ENCODE measurements around the gene ERI2. TPM values are rescaled to one million over a fixed set of nuclear protein-coding genes. Genes with fewer than 3 reads are reported as not detected.

The ERI2 gene
- total RNA-seq, 5 donors from 2014 or later (not counting 1 experiment from before 2014, with no cell fraction given): 2.3 to 3.0 (median 2.4) TPM

GRCh38 chr16:20774703-20775362, 31.4 kb downstream of the ERI2 start:
- Mint-ChIP-seq H3K9me3 (no peaks in the 10 kb centered on the region), H3K27ac (no peak overlapping the region), H3K4me1 (peaks cover 0 to 6% (median 0%) of the 10 kb centered on the region in 3 donors), H3K27me3 (no peaks in the 10 kb centered on the region), H3K4me3 (no peak overlapping the region), H3K36me3 (peaks cover 15% of the 10 kb centered on the region)
- H3K4me1 ChIP-seq (ENCODE audit: control insufficient read depth in 1 of 2, extremely low read depth in 1 of 2, insufficient read depth in 2 of 2, low read length in 2 of 2): no peaks in the 10 kb centered on the region
- ChIA-PET POLR2A (no interaction called here), CTCF (interaction anchor here in 1 of 2 donors (0.7 kb wide), 1 partner anchor 72 kb away, joined by 4 read pairs; no protein-coding TSS in a partner anchor)
- H3K36me3 ChIP-seq (ENCODE audit: control insufficient read depth in 2 of 2, extremely low read depth in 1 of 2, insufficient read depth in 1 of 2, low read length in 1 of 2): no peaks in the 10 kb centered on the region
- DNase-seq (peak in 33 of 35 experiments; percentile 9 to 67 (median 38)), ATAC-seq (replicated peaks in 1 of 4) (peak in 3 of 4 experiments; percentile 50 to 61 (median 54))
- H3K27me3 ChIP-seq (replicated peaks in 1 of 2; ENCODE audit: control insufficient read depth in 2 of 2, extremely low read depth in 1 of 2, insufficient read depth in 2 of 2, low read length in 1 of 2): no peaks in the 10 kb centered on the region
- H3K9me3 ChIP-seq: no peaks in the 10 kb centered on the region
- H3K27ac ChIP-seq (ENCODE audit: low read length): no peak overlapping the region
- H3K4me3 ChIP-seq (ENCODE audit: control insufficient read depth in 1 of 2, extremely low read depth in 1 of 2, low read length in 1 of 2): no peak overlapping the region
- 76% methylated on average over 4 of the region's 7 CpGs for WGBS (ENCODE audit: insufficient coverage)

- no peak overlapping the region for H3K27ac ChIP-seq (ENCODE audit: low read length)
- Mint-ChIP-seq H3K4me1 (peaks cover 0 to 6% (median 0%) of the 10 kb centered on the region in 3 donors), H3K36me3 (peaks cover 13% of the 10 kb centered on the region), H3K4me3 (no peak overlapping the region), H3K27ac (no peak overlapping the region), H3K9me3 (no peaks in the 10 kb centered on the region), H3K27me3 (no peaks in the 10 kb centered on the region)
- CTCF ChIA-PET: interaction anchor here in 1 of 2 donors (0.6 to 0.7 kb wide), 2 partner anchors 87 to 887 kb away, joined by 3 to 4 read pairs; no protein-coding TSS in a partner anchor
- no peaks in the 10 kb centered on the region for H3K27me3 ChIP-seq (replicated peaks in 1 of 2; ENCODE audit: control insufficient read depth in 2 of 2, extremely low read depth in 1 of 2, insufficient read depth in 2 of 2, low read length in 1 of 2)
- WGBS (ENCODE audit: insufficient coverage): no CpG with 5 or more reads among the region's 3 CpGs
- ATAC-seq (replicated peaks in 1 of 4) (no peak), DNase-seq (no peak)
- H3K36me3 ChIP-seq (ENCODE audit: control insufficient read depth in 2 of 2, extremely low read depth in 1 of 2, insufficient read depth in 1 of 2, low read length in 1 of 2): no peaks in the 10 kb centered on the region
- H3K4me3 ChIP-seq (ENCODE audit: control insufficient read depth in 1 of 2, extremely low read depth in 1 of 2, low read length in 1 of 2): no peak overlapping the region
- POLR2A ChIA-PET: no interaction called here
- H3K9me3 ChIP-seq: no peaks in the 10 kb centered on the region
- H3K4me1 ChIP-seq (ENCODE audit: control insufficient read depth in 1 of 2, extremely low read depth in 1 of 2, insufficient read depth in 2 of 2, low read length in 2 of 2): no peaks in the 10 kb centered on the region
Measured at GRCh38 chr16:20773679-20774078, 32.6 kb downstream of the ERI2 start.

DNA sequence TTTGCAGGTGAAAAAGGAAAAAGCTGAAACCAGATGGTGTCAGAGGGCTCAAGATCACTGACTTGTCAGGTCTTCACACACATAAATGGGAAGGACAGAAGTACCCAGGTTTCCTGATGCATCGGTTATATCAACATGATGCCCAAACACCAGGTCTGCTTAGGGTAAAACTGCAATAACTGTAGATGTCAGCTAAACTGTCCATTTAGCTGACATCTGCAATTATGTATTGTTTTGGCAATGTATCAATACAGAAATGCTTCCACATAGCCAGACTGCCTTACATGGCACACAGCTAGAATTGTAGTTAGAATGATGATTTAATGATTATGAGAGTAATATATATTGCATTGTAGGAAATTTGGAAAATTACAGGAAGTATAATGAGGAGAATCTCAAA, 37.5 kb downstream of the ERI2 start:
- no peaks in the 10 kb centered on the region for H3K27me3 Mint-ChIP-seq
- Histone ChIP-seq H3K27ac (ENCODE audit: low read length) (no peak overlapping the region), H3K4me1 (ENCODE audit: control insufficient read depth in 1 of 2, extremely low read depth in 1 of 2, insufficient read depth in 2 of 2, low read length in 2 of 2) (peaks cover 0 to 3% of the 10 kb centered on the region in 2 experiments), H3K36me3 (ENCODE audit: control insufficient read depth in 2 of 2, extremely low read depth in 1 of 2, insufficient read depth in 1 of 2, low read length in 1 of 2) (no peaks in the 10 kb centered on the region), H3K27me3 (replicated peaks in 1 of 2; ENCODE audit: control insufficient read depth in 2 of 2, extremely low read depth in 1 of 2, insufficient read depth in 2 of 2, low read length in 1 of 2) (no peaks in the 10 kb centered on the region), H3K4me3 (ENCODE audit: control insufficient read depth in 1 of 2, extremely low read depth in 1 of 2, low read length in 1 of 2) (no peak overlapping the region), H3K9me3 (no peaks in the 10 kb centered on the region)
- POLR2A ChIA-PET: no interaction called here
- no CpG with 5 or more reads among the region's 1 CpG for WGBS (ENCODE audit: insufficient coverage)
- no peak for ATAC-seq (replicated peaks in 1 of 4)
- peaks cover 9 to 20% (median 15%) of the 10 kb centered on the region in 3 donors for H3K4me1 Mint-ChIP-seq
- CTCF ChIA-PET: no interaction called here
- H3K4me3 Mint-ChIP-seq: no peak overlapping the region
- no peak overlapping the region for H3K27ac Mint-ChIP-seq
- H3K9me3 Mint-ChIP-seq: no peaks in the 10 kb centered on the region
- peaks cover 6% of the 10 kb centered on the region for H3K36me3 Mint-ChIP-seq
- no peak for DNase-seq

- Mint-ChIP-seq H3K27me3 (no peaks in the 10 kb centered on the region), H3K36me3 (peaks cover 6% of the 10 kb centered on the region), H3K9me3 (no peaks in the 10 kb centered on the region), H3K4me1 (peaks cover 16 to 23% (median 22%) of the 10 kb centered on the region in 3 donors), H3K27ac (no peak overlapping the region), H3K4me3 (no peak overlapping the region)
- Histone ChIP-seq H3K27me3 (replicated peaks in 1 of 2; ENCODE audit: control insufficient read depth in 2 of 2, extremely low read depth in 1 of 2, insufficient read depth in 2 of 2, low read length in 1 of 2) (no peaks in the 10 kb centered on the region), H3K27ac (ENCODE audit: low read length) (no peak overlapping the region), H3K4me1 (ENCODE audit: control insufficient read depth in 1 of 2, extremely low read depth in 1 of 2, insufficient read depth in 2 of 2, low read length in 2 of 2) (peaks cover 0 to 6% of the 10 kb centered on the region in 2 experiments), H3K4me3 (ENCODE audit: control insufficient read depth in 1 of 2, extremely low read depth in 1 of 2, low read length in 1 of 2) (no peak overlapping the region), H3K36me3 (ENCODE audit: control insufficient read depth in 2 of 2, extremely low read depth in 1 of 2, insufficient read depth in 1 of 2, low read length in 1 of 2) (no peaks in the 10 kb centered on the region), H3K9me3 (no peaks in the 10 kb centered on the region)
- ChIA-PET POLR2A (no interaction called here), CTCF (no interaction called here)
- ATAC-seq (replicated peaks in 1 of 4) (no peak), DNase-seq (no peak)
- WGBS (ENCODE audit: insufficient coverage): no CpG with 5 or more reads among the region's 1 CpG
Measured at GRCh38 chr16:20768121-20768520, 38.2 kb downstream of the ERI2 start.

DNA sequence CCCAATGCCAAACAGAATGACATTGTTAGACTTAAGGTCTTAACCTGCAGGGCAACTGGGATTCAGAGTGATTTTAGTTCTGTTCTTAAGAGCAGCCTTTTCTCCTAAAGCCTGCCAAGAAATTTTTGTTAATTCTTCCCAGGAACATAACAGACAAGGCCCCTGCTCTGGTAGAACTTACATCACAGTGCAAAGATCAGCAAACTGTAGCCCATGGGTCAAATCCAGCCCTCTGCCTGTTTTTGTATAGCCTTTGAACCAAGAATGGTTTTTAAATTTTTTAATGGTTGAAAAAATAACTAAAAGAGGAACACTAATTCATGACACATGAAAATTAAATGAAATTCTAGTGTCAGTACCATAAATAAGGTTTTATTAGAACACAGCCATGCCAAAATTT, 38.7 kb downstream of the ERI2 start:
- Histone ChIP-seq H3K4me1 (ENCODE audit: control insufficient read depth in 1 of 2, extremely low read depth in 1 of 2, insufficient read depth in 2 of 2, low read length in 2 of 2) (peaks cover 0 to 6% of the 10 kb centered on the region in 2 experiments), H3K4me3 (ENCODE audit: control insufficient read depth in 1 of 2, extremely low read depth in 1 of 2, low read length in 1 of 2) (no peak overlapping the region), H3K27me3 (replicated peaks in 1 of 2; ENCODE audit: control insufficient read depth in 2 of 2, extremely low read depth in 1 of 2, insufficient read depth in 2 of 2, low read length in 1 of 2) (no peaks in the 10 kb centered on the region), H3K27ac (ENCODE audit: low read length) (no peak overlapping the region), H3K9me3 (no peaks in the 10 kb centered on the region), H3K36me3 (ENCODE audit: control insufficient read depth in 2 of 2, extremely low read depth in 1 of 2, insufficient read depth in 1 of 2, low read length in 1 of 2) (no peaks in the 10 kb centered on the region)
- Mint-ChIP-seq H3K27me3 (no peaks in the 10 kb centered on the region), H3K4me1 (peaks cover 22 to 27% (median 26%) of the 10 kb centered on the region in 3 donors), H3K4me3 (no peak overlapping the region), H3K36me3 (peaks cover 6% of the 10 kb centered on the region), H3K9me3 (no peaks in the 10 kb centered on the region), H3K27ac (no peak overlapping the region)
- ChIA-PET CTCF (no interaction called here), POLR2A (no interaction called here)
- DNase-seq: no peak
- no peak for ATAC-seq (replicated peaks in 1 of 4)

DNA sequence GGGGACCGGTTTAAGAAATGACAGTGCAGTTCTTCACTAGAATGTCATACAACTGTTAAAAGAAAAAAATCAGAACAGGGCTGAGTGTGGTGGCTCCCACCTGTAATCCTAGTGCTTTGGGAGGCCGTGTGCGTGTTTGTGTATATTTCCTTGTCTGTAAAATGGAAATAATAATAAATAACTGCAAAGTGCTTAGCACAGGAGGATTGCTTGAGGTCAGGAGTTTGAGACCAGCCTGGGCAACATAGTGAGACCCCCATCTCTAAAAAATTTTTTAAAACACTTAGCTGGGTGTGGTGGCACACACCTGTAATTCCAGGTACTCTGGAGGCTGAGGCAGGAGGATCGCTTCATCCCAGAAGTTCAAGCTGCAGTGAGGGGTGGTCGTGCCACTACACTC, 40.0 kb downstream of the ERI2 start:
- ChIA-PET CTCF (no interaction called here), POLR2A (no interaction called here)
- no peak for ATAC-seq (replicated peaks in 1 of 4)
- H3K4me1 Mint-ChIP-seq: peaks cover 29 to 38% (median 35%) of the 10 kb centered on the region in 3 donors
- no peak overlapping the region for H3K4me3 Mint-ChIP-seq
- no peaks in the 10 kb centered on the region for H3K36me3 ChIP-seq (ENCODE audit: control insufficient read depth in 2 of 2, extremely low read depth in 1 of 2, insufficient read depth in 1 of 2, low read length in 1 of 2)
- no peaks in the 10 kb centered on the region for H3K9me3 ChIP-seq
- H3K4me3 ChIP-seq (ENCODE audit: control insufficient read depth in 1 of 2, extremely low read depth in 1 of 2, low read length in 1 of 2): no peak overlapping the region
- H3K27ac Mint-ChIP-seq: no peak overlapping the region
- H3K27me3 Mint-ChIP-seq: no peaks in the 10 kb centered on the region
- DNase-seq: no peak
- peaks cover 0 to 6% of the 10 kb centered on the region in 2 experiments for H3K4me1 ChIP-seq (ENCODE audit: control insufficient read depth in 1 of 2, extremely low read depth in 1 of 2, insufficient read depth in 2 of 2, low read length in 2 of 2)
- peaks cover 8% of the 10 kb centered on the region for H3K36me3 Mint-ChIP-seq
- WGBS (ENCODE audit: insufficient coverage): 83% methylated on average over 1 of the region's 5 CpGs
- no peaks in the 10 kb centered on the region for H3K27me3 ChIP-seq (replicated peaks in 1 of 2; ENCODE audit: control insufficient read depth in 2 of 2, extremely low read depth in 1 of 2, insufficient read depth in 2 of 2, low read length in 1 of 2)
- no peak overlapping the region for H3K27ac ChIP-seq (ENCODE audit: low read length)
- H3K9me3 Mint-ChIP-seq: no peaks in the 10 kb centered on the region

All from T-cell (primary cell).